Measurements from ENCODE around the gene ADGRV1.

The ADGRV1 gene

DNA sequence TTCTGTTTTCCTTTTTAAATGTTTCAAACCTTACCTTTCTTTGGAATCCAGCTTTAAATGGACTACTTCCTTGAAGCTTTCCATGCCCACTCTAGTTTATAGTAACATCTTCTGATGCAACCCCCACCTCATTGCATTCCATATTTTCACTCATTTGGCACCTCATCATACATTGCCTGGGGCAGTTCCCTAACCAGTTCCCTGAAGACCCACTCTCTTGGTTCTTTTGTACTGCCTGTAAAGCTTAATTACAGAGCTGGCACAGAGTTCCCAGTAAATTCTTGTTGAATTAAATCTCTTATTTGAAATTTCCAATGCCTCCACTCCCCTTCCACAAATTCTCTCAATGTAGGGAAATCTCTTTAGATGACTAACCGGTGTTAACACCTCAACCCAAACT is 567.3 kb downstream of the ADGRV1 start:
- no peak for DNase-seq

DNA sequence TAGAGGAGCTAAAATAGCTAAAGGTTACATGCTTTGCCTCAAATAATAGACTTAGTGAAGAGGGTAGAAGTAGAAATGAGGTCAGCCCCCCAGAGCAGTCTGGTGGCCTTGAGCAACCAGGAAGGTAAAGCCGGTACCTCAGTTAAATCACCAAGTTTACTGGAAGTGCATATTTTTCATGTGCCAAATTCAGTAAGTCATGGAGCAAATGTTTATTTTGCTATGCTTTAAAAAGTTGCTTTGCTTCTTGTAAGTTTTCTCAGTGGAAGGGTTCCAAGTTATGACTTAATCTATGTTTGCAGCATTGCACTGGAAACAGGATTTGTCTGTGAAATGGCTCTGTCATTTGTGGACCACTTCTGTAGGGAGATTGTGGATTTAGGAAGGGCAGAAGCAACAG is 567.9 kb downstream of the ADGRV1 start:
- DNase-seq = no peak

DNA sequence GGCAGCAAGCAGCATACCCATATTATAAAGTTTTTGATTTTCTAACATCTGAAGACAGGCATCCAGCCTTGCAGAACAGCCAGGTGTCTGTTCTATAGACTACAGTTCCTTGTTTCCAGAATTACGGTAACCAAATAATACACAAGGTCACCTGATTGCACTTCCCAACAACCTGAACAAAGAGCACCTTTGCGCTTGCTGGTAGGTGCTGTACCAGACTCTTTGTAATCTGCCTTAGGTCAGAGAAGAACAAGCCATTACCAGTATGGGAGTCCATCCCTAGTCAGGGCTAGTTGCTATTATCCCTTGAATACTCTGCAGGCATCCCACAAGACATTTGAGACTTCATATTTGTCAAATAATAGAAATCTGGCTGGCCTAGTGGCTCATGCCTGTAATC is 568.3 kb downstream of the ADGRV1 start:
- no peak for DNase-seq

DNA sequence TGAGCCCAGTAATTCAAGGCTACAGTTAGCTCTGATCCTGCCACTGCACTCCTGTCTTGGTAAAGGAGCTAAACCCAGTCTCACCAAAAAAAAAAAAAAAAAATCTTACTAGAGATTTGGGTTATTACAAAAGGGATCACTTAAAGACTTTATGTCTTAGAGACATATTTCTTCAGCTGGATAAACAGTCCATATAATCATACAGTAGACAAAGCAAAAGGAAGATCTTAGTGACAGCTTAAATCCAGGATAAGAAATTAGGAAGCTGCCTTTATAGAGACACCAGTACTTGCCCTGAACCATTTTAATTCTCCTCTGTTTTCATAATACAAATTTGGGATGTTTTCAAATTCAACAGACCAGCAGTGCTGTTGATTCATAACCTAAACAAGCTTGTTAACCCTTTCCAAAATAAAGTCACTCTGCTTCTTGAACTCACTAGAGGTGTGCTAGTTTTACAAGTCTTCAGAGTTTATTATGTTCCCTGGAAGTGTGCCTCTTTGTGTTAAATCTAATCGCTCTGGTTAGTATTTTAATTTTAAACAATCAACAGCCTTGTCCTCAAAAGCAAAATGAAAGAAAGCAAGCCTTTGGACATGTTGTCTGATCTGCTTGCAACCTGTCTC is 569.0 kb downstream of the ADGRV1 start:
- no peak for DNase-seq

DNA sequence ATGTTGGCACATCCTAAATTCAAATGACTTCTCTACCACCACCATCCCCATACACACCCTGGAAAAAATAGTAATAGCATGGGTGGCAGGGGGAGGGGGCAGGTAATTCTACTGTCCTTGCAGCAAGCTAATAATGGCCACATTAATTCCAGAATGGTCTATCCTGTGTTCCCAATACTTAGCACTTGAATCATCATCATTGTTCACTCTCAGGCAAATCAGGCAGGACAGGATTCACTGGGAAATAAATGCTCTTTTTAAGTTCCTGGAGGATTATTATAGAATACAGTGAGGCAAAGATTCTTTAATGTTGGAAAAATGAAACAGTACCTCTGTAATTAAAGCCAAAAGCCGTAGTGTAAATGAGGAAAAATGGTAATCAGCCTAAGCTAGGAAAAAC is 570.0 kb downstream of the ADGRV1 start:
- DNase-seq = no peak

DNA sequence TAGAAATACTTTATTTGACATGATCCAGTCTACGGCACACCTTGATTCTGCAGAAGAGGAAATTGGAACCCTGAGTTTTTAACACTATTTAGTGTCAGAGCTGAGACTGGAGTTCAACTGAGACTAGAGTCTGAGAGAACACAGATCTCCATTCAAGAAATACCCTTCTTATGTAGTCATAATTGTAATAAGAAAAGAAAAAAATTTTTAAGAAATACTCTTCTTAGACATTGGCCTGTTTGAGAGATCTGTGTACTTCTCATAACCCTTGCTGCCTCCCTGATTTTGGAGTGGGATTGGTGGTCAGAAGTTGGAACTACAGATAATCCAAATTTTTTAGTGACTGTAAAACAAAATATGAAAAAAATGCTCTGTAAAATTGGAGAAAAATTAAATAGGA is 571.2 kb downstream of the ADGRV1 start:
- no peak for DNase-seq

DNA sequence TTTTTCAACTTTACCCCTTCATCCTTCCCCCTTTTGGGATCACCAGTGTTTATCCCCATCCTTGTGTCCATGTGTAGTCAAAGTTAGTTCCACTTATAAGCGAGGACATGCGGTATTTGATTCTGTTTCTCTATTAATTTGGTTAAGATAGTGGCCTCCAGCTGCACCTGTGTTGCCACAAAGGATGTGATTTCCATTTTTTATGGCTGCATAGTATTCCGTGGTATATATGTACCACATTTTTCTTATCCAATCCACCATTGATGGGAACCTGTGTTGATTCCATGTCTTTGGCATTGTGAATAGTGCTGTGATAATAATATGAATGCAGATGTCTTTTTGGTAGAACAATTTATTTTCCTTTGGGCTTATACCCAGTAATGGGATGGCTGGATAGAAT is 572.2 kb downstream of the ADGRV1 start:
- DNase-seq = no peak

DNA sequence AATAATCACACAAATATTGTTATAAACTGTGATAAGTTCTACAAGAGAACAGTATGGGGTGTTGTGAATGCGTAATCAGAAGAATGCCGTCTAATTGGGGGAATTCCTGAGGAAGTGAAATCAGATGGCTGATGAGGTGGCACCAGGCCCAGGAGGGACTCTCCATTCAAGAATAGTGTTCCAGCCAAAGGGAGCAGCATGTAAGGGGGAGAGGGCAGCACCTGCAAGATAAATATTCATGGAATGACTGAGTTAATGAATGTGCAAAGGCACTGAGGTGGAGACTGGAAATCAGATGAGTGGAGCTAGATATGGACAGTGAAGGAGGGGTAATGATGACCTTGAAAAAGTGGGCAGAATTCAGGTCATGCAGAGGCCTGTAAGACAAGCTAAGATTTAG is 574.0 kb downstream of the ADGRV1 start:
- no peak for DNase-seq

DNA sequence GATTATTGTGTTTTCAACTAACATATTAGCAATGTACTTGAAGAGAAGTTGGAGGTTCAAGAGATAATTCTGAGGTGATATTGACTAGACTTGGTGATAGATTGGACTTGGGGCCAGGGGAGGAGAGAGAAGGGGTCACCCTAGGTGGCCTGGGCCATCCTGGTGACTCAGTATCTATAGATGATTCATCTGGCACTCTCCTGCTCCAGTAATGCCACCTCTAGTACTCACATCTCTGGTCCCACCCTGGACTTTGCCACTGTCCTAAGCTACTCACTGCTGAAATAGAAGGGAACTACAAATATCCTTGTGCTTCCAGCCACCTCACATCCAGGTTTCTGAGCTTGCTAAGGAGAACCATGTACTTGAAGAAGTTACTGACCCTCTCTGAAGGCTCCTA is 574.6 kb downstream of the ADGRV1 start:
- no peak for DNase-seq

DNA sequence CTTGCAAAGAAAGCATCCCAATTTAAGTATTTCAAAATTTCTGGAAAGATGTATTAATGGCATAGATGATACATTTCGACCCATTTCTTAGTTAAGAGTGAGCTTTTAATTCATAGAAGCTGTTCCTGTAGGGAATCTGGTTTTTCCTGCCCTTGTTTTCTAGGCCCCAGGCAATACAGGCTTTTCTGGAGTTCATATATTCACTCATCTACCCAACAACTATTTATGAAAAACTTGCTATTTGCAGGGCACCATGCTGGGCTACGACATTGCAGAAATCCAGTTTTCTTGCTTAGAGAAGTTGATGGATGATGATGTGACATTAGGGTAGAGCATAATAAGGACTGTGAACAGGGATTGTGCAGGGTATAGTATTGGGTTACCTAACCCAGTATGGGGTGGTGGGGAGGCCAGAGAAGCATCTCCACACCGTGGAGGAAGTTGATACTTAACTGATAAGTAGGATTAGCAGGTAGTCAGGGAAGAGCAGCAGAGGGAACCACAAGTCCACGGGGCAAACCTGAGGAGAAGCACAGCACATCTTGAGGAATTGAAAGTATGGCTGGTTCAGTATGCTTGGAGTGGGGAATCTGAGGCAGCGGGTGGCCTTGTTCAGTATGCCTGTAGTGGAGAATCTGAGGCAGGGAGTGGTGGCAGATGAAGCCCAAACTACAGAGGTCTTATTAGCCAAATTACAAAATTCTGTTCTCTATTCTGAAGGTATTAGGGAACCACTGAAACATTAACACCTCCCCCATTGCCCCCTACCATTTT is 577.1 kb downstream of the ADGRV1 start:
- DNase-seq = no peak

DNA sequence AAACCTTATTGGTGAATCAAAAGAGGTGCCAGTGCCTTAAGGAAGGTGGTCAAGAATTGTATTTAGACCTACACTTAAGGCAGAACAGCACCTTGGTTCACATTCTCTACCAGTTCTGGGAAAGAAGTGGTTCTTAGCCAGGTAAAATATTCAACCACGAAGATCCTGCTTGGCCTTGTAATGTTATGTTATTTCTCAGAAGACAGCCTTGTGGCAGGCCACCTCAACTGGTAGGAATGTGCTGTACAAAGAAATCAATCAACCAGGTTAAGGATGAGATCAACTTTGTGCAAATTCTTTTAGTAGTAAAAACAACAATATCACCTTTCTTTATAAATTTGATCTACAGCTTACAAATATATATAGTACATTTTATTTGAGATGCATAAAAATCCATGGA is 577.7 kb downstream of the ADGRV1 start:
- DNase-seq = no peak

DNA sequence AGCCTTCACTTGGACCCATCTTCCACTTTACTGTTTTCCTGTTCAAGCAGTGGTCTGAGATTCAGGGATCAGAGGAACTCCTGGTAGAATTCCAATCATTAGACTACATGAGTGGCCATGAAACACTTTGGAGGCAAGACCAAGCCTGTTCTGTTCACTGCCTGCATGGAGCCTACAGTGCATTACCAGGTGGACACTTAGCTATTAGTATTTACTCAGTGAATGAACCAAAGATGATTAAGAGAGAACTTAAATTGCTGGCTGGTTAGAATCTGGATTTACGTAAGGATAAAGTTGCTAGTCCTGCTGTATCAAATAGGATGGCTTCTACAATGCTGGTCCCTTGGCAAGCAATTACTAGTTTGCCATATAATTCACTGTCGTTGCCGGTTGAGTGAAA is 579.0 kb downstream of the ADGRV1 start:
- DNase-seq = no peak

DNA sequence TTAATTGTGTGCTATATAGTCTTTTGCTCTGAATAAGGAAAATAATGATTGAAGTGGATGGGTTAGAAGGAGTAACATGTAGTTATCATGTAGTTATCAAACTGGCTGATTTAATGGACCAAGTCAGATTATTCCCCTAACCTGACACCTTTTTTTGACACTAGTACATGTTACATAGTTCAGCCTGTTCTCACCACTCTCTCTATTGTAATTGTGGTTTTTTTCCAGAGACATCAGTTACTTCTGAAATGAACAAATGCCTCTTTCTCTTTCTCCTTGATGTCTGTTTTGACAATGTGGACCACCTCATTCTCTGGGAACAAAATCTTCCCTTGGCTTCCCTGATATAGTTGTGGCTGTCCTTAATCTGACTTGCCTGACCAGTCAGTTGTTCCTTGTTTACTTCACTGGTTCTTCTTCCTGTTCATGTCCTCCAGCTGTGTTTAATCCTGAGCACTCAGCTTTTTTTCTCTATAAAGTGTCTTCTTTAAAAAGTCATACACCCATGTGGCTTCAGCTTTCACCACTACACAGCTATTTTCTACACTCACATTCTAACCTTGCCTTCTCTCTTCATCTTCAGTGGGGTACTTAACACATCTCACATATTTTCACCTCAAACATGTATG is 581.1 kb downstream of the ADGRV1 start:
- no peak for DNase-seq

DNA sequence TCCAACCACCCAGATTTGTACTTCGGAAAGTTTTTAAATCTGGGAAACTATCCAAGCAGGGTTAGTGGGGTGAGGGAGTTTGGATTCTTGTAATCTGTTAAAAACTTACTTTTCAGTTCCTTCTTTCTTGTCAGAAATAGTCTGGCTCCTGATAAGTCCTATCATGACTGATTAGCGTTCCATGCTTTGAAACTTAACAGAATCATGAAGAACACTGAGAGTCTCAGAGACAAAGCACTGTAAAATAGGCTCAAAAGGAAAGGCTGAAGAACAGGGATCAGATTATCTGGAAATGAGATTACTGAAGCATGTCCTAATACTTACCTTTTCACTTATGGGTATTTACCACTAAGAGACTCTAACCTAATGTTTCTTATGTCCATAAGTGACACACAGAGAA is 582.1 kb downstream of the ADGRV1 start:
- no peak for DNase-seq

DNA sequence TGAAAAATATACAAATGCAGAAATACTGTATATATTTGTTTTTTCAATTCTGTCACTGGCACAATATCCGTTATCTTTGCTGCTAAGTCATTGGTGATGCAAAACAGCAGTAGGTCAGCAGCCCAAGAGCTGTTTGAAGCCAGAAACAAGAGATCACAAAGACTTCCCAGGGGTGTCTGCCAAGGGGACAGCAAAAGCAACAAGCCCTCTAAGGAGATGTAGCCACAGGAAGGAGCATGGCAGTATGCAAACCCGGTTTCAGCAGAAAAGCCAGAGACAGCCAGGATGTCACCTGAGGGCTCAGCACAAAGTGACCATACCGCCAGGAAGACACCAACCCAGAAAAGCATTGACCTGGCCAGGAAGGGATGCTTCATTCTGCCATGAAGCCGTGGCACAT is 583.0 kb downstream of the ADGRV1 start:
- DNase-seq = no peak

DNA sequence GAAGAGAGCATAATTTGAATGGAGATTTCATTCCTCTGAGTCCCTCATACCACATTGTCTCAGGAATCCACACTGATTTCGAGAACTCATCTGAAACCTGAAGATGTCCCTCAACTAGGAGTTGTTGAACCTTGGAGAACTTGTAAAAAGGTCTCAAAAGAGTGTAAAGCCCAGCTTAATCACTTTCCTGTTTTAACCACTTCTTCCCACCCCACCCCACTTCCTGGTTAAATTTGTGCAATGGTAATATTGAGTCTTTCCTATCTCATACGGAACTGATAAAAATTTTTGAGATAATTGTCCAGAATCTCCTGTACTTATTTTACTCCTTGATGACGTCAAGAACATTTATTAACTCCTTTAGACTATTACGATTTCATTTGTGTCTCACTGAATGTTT is 583.8 kb downstream of the ADGRV1 start:
- no peak for DNase-seq

DNA sequence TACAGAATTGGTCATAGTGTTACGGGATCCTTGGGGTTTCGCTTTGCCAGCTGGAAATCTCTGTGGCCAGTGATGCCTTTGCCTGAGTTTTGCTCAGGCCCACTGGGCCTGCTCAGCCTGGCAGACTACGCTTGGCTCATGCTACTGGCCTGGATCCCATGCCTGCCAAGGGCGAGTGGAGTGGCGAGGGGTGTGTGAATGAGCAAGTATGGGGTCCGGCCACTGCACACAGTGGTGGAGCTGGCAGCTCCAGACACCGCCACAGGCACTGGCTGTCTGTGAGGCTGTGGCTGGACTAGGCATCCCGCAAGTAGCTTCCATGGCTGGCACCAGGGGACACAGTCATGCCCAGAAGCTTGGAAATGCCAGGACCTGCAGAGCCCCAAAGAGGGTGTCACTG is 584.2 kb downstream of the ADGRV1 start:
- DNase-seq = no peak

DNA sequence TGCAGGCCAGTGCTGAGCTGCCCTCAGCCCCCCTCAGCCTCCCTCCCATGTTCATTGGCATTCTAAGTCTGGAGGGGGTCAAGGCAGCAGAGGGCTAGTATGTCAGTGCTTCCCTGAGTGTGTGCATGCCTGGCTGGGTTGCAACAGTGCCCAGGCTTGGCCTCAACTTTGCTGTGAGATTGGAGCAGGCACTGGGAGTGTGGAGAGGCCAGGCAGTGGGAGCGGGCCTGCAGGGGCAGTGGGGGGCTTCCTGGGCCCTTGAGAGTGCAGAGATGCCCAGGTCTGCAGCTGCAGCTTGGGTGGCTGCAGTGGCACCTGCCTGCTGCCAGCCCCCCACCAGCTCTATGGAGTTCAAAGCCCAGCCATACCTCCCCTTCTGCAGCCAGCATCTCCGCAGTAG is 585.2 kb downstream of the ADGRV1 start:
- no peak for DNase-seq

DNA sequence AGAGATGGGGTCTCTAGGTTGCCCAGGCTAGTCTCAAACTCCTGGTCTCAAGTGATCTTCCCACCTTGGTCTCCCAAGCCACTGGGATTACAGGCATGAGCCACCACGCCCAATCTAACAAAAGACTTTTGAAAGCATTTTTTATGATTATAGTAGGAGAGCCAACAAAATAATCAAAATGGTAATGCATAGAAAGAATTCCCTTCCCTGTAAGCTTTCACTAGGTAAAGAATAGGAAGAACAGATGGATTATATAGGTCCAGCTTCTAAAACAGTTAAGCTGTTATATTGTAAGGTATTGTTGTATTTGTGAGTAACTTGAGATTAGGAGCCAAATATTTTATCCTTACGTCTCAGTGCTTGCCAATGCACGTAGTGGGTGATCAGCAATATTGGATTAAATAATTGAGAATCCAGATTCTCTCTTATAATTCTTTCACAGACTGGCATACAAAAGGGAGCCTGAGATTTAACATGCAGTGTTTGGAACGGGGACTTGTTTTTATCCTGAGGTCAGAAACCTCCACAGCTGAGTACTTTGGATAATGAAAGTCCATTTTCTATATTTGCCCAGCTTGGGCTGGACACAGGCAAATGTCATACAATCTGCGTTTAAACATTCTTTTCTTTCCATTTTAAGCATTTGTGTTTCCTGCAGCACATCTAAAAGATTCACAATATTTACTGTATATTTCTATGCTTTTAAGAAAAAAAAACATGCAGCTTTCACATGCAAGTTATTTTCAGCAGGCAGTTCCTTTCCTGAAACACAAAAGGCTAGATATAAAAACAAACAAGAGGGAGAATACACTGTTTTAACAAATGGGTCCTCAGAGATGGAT is 586.1 kb downstream of the ADGRV1 start:
- no peak for DNase-seq

DNA sequence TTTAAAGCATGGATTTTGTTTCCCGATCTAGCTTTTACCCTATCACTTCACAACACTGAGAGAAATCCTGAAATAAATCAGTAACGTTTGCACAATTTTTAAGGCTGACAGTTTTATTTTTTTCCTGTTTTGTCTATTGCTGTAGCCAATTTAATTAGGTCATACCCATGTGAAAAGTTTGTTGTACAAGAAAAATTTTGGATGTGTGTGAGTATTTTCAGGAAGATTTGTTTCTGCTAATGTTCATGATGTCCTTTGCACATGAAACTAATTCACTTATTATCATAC is 586.7 kb downstream of the ADGRV1 start:
- DNase-seq = no peak

DNA sequence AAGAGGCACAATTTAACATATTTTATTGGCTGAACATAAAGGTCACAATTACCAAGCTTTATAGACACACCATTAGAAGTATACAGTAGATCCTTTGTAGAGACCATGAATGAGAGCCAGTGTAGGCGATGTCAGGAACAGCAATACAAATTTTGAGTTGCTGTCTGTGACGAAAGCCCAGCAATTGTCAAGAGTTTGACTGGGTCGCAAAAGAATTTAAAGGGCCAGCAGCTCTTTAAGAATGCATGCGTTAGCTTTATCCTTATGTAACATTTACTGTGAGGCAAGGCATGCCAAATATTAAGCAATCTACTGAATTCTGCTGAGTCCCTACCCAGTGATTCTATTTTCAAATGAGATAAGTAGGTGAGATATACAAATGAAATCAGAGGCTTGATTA is 587.6 kb downstream of the ADGRV1 start:
- DNase-seq = no peak

DNA sequence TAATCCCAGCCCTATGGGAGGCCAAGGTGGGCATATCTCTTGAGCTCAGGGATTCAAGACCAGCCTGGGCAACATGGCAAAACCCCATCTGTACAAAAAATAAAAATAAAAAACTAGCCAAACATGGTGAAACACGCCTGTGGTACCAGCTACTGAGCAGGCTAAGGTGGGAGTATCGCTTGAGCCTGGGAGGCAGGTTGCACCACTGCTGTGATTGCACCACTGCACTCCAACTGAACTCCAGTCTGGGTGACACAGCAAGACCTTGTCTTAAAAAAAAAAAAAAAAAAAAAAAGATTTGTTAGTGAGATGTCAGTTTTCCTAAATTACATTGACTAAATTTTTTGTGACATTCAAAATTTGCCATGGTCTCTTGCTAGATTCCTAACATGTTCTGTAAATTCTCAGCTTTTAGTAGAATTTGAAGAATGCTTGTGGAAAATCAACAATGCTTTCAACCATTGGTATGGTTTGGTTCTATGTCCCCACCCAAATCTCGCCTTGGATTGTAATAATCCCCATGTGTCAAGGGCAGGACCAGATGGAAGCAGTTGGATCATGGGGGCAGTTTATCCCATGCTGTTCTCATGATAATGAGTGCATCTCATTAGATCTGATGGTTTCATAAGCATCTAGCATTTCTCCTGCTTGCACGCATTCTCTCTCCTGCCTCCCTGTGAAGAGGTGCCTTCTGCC is 588.5 kb downstream of the ADGRV1 start:
- DNase-seq = no peak

DNA sequence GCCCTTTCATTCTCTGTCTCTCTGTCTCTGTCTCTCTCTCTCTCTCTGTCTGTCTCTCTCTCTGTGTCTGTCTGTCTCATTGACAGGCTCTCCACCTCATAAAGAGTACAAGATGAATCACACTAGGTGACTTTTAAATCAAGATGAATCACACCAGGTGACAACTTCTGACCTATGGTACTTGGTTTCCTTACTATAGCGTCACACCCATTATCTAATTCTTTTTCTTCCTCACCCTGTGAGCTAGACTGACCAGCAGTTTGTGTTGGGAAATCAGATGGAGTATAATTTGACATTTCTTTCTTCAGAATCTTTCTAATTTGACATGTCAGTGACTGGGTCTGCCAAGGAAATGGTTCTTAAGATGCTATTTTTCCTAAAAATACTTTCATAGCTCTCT is 591.6 kb downstream of the ADGRV1 start:
- no peak for DNase-seq

All from stimulated activated CD4-positive, alpha-beta T cell treated with anti-CD3 and anti-CD28 coated beads, Interleukin-12 subunit alpha, Interleukin-12 subunit beta, amount 100 ng/mL, for 4 hours (primary cell).